Esophagus squamous epithelium (tissue), 5 donors: ENCODE results near the gene ARHGEF1. TPM values are rescaled to one million over a fixed set of nuclear protein-coding genes. Genes with fewer than 3 reads are reported as not detected.

Experiments
- DNase-seq: peaks from one replicate; lab custom pipeline; 2025; lab: John Stamatoyannopoulos, UW
- H3K27ac ChIP-seq, 4 donors: fragments of 200-600 bp; sonication (generic); one replicate each; pipeline ENCODE4 v1.5.1; 2016 to 2019; ENCODE audit warnings: mild to moderate bottlenecking in 1 of 4
- H3K27me3 ChIP-seq, 4 donors: fragments of 200-600 bp; sonication (generic); 1 replicate in 3 of 4; 2 replicates in 1 of 4; pipeline versions ENCODE4 v1.5.1 to v1.6.0; 2017 to 2021; ENCODE audit warnings: antibody characterized with exemption in 1 of 4
- H3K36me3 ChIP-seq, 3 donors: fragments of 200-600 bp; sonication (generic); one replicate each; pipeline ENCODE4 v1.5.1; 2016 to 2019
- H3K4me1 ChIP-seq, 3 donors: fragments of 200-600 bp; sonication (generic); one replicate each; pipeline ENCODE4 v1.5.1; 2017 to 2019
- H3K4me3 ChIP-seq, 4 donors: fragments of 200-600 bp; sonication (generic); 1 replicate in 3 of 4; 2 replicates in 1 of 4; pipeline ENCODE4 v1.5.1; 2016 to 2019; ENCODE audit warnings: mild to moderate bottlenecking in 2 of 4, moderate library complexity in 1 of 4
- H3K9me3 ChIP-seq, 3 donors: fragments of 200-600 bp; sonication (generic); one replicate each; pipeline ENCODE4 v1.5.1; 2016 to 2019
- CTCF ChIP-seq, 6 experiments: fragments of 450-650 bp in 4 of 6; fragments of 200-600 bp in 2 of 6; sonication (generic) in 2 of 6; IDR thresholded peaks; one replicate each; pipeline ENCODE4 v1.5.1; 2016 to 2019; ENCODE audit warnings: antibody characterized with exemption in 6 of 6, mild to moderate bottlenecking in 4 of 6, moderate library complexity in 4 of 6
- POLR2A ChIP-seq, 4 donors: fragments of 450-650 bp; IDR thresholded peaks; one replicate each; pipeline ENCODE4 v1.6.1; 2017; ENCODE audit warnings: antibody characterized with exemption in 4 of 4, mild to moderate bottlenecking in 4 of 4, moderate library complexity in 3 of 4
- WGBS, 2 donors: methylation state at CpG; one replicate each; pipeline ENCODE4 v1.1.5; 2018; 5-methylcytosine and 5-hydroxymethylcytosine counted together
- intact Hi-C: fragments of 100-400 bp; cut with DNase I; formaldehyde crosslinking; loops from one replicate; pipeline ENCODE4 v1.15.0; 2022
- total RNA-seq, 4 donors: library from RNA; depleted of rRNA; stranded (reverse); fragments of >200 nt; gene quantifications; one replicate each; pipeline ENCODE4 v1.1.0, GENCODE V29; 2016
- donor health status: DM: yes; HTN: yes; CAD: no.

Gene ARHGEF1
- total RNA-seq, 4 donors from 2014 or later = 31.0 to 59.5 (median 56.2) TPM

GRCh38 chr19:41862445-41862986 is 20.5 kb upstream of the ARHGEF1 start:
- H3K27ac ChIP-seq = peak overlapping the region in 1 of 4 donors; percentile 9
- H3K27me3 ChIP-seq = no peaks in the 10 kb centered on the region
- H3K36me3 ChIP-seq = peaks cover 17 to 67% (median 42%) of the 10 kb centered on the region in 3 donors
- WGBS, 2 donors = 45 to 60% methylated on average over 2 of the region's 2 CpGs
- TF ChIP-seq POLR2A (IDR thresholded peaks at IDR 0.05) (no peak), CTCF (IDR thresholded peaks at IDR 0.05) (no peak)
- H3K4me1 ChIP-seq = peaks cover 17 to 75% (median 48%) of the 10 kb centered on the region in 3 donors
- H3K9me3 ChIP-seq = no peaks in the 10 kb centered on the region
- DNase-seq = no peak
- intact Hi-C loops = no loop called here
- H3K4me3 ChIP-seq = peak overlapping the region in 2 of 4 donors; percentile 94 to 97

- Histone ChIP-seq H3K9me3 (no peaks in the 10 kb centered on the region), H3K27me3 (no peaks in the 10 kb centered on the region), H3K4me1 (peaks cover 17 to 84% (median 52%) of the 10 kb centered on the region in 3 donors), H3K4me3 (no peak overlapping the region), H3K36me3 (peaks cover 18 to 76% (median 47%) of the 10 kb centered on the region in 3 donors), H3K27ac (peak overlapping the region in 1 of 4 donors; percentile 9)
- 75 to 85% methylated on average over 9 to 10 of the region's 11 CpGs for WGBS, 2 donors
- TF ChIP-seq POLR2A (IDR thresholded peaks at IDR 0.05) (no peak), CTCF (IDR thresholded peaks at IDR 0.05) (no peak)
- no peak for DNase-seq
- intact Hi-C loops = no loop called here
Measured at GRCh38 chr19:41863209-41863931, 19.6 kb upstream of the ARHGEF1 start.

GRCh38 chr19:41864374-41864773 is 18.6 kb upstream of the ARHGEF1 start:
- Histone ChIP-seq H3K36me3 (peaks cover 28 to 86% (median 57%) of the 10 kb centered on the region in 3 donors), H3K27me3 (no peaks in the 10 kb centered on the region), H3K27ac (no peak overlapping the region), H3K4me3 (no peak overlapping the region), H3K9me3 (no peaks in the 10 kb centered on the region), H3K4me1 (peaks cover 17 to 89% (median 52%) of the 10 kb centered on the region in 3 donors)
- 90 to 95% methylated on average over 2 to 3 of the region's 5 CpGs for WGBS, 2 donors
- intact Hi-C loops = no loop called here
- DNase-seq = no peak
- TF ChIP-seq POLR2A (IDR thresholded peaks at IDR 0.05) (no peak), CTCF (IDR thresholded peaks at IDR 0.05) (no peak)

GRCh38 chr19:41866284-41866683 is 16.7 kb upstream of the ARHGEF1 start:
- Histone ChIP-seq H3K27me3 (no peaks in the 10 kb centered on the region), H3K9me3 (no peaks in the 10 kb centered on the region), H3K27ac (no peak overlapping the region), H3K4me1 (peaks cover 8 to 93% (median 44%) of the 10 kb centered on the region in 3 donors), H3K4me3 (no peak overlapping the region), H3K36me3 (peaks cover 37 to 100% (median 69%) of the 10 kb centered on the region in 3 donors)
- WGBS, 2 donors = 50 to 66% methylated on average over 1 to 2 of the region's 3 CpGs
- intact Hi-C loops = no loop called here
- no peak for TF ChIP-seq POLR2A (IDR thresholded peaks at IDR 0.05)
- no peak for DNase-seq

- H3K27ac ChIP-seq = peak overlapping the region in 1 of 4 donors; percentile 27
- H3K4me1 ChIP-seq = peaks cover 0 to 88% (median 26%) of the 10 kb centered on the region in 3 donors
- H3K4me3 ChIP-seq = no peak overlapping the region
- WGBS, 2 donors = 50 to 63% methylated on average over 7 to 10 of the region's 10 CpGs
- no peak for DNase-seq
- intact Hi-C loops = no loop called here
- TF ChIP-seq POLR2A (IDR thresholded peaks at IDR 0.05) (no peak), CTCF (IDR thresholded peaks at IDR 0.05) (no peak)
- H3K9me3 ChIP-seq = no peaks in the 10 kb centered on the region
- H3K36me3 ChIP-seq = peaks cover 33 to 96% (median 59%) of the 10 kb centered on the region in 3 donors
- H3K27me3 ChIP-seq = no peaks in the 10 kb centered on the region
Measured at GRCh38 chr19:41868120-41868988, 14.6 kb upstream of the ARHGEF1 start.
